Measurements from ENCODE around the gene TTLL5.
"Not testable (repeated sequence)": the region's sequence is repeated elsewhere in the genome, so short reads cannot be mapped to it uniquely, and the experiment has no call there.

The TTLL5 gene

DNA sequence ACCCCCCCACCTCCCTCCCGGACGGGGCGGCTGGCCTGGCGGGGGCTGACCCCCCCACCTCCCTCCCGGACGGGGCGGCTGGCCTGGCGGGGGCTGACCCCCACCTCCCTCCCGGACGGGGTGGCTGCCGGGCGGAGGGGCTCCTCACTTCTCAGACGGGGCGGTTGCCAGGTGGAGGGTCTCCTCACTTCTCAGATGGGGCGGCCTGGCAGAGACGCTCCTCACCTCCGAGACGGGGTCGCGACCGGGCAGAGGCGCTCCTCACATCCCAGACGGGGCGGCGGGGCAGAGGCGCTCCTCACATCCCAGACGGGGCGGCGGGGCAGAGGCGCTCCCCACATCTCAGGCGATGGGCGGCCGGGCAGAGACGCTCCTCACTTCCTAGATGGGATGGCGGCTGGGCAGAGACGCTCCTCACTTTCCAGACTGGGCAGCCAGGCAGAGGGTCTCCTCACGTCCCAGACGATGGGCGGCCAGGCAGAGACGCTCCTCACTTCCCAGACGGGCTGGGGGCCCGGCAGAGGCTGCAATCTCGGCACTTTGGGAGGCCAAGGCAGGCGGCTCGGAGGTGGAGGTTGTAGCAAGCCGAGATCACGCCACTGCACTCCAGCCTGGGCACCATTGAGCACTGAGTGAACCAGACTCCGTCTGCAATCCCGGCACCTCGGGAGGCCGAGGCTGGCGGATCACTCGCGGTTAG is 264.2 kb downstream of the TTLL5 start:
- not testable (repeated sequence) for DNase-seq

DNA sequence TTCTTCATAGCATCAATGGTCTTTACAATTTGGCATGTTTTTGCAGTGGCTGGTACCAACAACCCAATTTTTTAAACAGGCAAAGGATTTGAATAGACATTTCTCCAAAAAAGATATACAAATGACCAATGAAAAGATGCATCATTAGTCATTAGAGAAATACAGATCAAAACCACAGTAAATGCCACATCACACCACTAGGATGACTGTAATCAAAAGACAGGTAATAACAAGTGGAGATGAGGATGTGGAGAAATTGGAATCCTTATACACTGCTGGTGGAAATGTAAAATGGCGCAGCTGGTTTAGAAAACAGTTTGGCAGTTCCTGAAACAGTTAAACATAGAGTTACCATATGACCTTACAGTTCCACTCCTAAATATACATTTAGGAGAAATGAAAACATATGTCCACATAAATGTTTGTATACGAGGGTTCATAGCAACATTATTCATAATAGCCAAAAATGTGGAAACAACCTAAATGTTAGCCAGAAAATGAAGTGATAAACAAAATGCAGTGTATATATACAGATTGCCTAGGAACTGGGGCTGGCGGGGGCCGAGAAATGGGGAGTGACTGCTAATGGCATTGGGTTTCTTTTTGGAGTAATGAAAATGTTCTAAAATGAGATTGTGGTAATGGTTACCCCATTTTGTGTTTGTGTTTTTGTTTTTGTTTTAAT is 265.5 kb downstream of the TTLL5 start:
- DNase-seq, result no peak

DNA sequence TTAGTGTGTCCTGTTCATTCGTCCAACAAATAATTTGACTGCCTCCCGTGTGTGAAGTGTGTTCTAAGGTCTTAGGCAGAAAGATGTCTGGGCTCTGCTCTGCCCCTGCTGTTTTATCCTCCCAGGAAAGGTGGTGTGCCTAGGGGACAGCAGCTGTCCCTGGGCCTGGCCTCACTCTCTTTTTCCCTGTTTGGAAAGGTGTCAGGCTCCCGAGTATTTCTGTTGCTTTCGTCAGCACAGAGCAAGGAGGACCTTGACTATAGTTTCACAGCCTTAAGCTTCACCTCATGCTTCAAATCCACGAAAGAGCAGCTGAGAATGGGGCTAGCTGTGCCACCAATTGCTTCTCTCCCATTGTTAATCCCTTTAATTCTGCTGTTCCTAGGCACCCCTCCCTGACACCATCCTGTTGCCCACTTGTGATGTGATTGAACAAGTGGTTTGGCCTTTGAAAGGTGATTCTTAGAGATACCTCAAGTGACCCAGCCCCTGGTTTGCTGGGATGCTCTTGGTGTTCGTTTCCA is 266.6 kb downstream of the TTLL5 start:
- no peak for DNase-seq

DNA sequence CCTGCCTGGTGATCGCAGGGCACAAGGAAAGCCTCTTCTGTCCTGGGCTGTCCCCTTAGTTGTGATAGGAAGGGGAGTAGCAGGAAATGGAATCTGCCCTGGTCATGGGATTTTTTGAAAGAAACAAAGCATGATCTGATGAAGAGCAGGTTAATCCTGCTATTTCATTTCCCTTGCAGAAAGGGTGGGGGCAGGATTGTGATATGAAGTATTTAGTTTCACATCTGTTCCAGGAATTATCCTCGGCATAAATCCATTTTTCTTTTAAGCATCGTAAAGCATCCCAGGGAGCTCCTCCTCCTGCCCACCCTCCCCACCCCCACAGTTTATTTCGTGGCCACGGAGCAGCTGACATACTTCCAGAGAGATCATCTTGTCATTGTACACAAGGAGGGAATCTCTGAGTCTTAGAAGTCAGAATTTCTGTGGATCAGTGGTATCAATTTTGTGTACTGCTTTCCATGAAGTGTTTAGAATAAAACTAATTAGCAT is 267.7 kb downstream of the TTLL5 start:
- no peak for DNase-seq

DNA sequence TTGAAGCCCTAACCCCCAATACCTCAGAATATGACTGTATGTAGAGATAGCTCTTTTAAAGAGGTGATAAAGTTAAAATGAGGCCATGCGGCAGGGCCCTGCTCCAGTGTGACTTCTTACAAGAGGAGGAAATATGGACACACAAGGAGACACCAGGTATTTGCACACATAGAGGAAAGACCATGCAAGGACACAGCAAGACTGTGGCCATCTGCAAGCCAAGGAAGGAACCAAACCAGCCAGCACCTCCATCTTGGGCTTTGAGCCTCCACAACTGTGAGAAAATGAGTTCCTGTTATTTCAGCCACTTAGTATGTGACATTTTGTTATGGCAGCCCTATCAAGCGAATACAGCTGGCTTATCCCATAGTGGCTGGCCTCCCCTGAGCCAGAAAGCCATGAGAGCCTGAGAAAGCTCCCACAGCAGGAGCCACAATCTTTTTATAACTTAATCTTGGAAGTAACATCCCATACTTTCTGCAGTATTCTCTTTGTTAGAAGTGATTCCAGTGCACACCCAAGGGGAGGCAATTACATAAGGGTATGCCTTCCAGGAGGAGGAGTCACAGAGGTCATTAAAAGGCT is 272.8 kb downstream of the TTLL5 start:
- DNase-seq, result no peak

DNA sequence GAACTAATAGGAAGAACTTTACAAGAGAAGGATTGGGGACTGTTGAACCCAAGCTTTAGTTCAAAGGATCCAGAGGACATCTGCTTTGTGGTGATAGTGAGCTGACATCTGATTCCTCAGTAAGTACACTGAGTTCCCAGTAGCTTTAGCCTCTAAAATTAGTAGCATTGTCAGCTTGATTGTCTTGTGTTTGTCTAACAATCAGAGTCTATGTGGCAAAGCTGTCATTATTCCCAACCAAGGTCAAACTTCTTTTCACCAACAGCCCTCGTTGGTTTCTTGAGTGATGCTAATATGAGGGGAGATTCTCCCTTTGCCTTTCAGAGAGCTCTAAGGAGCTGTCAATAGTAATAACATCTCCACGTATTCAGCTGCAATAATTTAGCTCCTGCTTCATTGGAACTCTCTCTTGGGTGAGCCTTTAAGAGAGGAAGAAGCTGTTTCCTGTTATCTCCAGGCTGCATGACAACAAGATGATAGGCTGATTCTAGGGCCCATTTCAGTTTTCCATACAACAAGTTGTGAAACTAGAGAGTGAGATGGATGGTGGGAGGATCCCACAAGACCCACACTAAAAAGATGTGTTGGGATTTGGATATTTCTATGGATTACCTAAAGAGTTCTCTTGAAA is 274.1 kb downstream of the TTLL5 start:
- no peak for DNase-seq

DNA sequence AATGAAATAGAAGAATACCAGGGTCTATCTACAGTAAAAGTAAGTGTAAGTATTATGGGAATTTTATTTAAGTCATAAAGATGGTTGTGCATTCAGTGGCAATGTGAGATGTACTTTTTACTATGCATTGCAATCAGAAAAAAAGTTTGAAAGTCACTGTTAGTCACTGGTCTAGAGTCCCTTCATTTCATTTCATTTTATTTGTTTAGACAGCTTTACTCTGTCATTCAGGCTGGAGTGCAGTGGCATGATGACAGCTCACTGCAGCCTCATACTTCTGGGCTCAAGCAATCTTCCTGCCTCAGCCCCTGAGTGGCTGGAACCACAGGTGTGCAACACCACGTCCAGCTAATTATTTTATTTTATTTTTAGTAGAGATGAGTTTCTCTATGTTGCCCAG is 278.2 kb downstream of the TTLL5 start:
- no peak for DNase-seq

DNA sequence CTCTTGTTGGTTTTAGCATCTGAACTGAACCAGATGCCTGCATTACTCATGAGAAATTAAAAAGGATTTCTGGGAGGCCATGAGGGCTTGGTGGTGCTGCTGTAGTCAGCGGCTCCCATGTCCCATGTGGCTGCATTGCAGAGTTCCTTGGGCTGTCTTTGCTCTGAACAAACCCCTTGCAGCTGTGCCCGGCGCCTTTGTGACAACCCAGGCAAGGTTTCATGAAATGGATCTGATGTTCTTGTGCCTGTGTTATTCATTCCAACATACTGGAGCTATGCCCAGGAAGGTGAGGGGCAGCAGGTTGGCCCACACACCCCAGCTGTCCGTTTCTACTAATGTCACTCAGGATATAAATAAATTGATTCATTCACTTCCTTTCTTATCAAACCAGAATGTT is 280.0 kb downstream of the TTLL5 start:
- DNase-seq, result no peak

DNA sequence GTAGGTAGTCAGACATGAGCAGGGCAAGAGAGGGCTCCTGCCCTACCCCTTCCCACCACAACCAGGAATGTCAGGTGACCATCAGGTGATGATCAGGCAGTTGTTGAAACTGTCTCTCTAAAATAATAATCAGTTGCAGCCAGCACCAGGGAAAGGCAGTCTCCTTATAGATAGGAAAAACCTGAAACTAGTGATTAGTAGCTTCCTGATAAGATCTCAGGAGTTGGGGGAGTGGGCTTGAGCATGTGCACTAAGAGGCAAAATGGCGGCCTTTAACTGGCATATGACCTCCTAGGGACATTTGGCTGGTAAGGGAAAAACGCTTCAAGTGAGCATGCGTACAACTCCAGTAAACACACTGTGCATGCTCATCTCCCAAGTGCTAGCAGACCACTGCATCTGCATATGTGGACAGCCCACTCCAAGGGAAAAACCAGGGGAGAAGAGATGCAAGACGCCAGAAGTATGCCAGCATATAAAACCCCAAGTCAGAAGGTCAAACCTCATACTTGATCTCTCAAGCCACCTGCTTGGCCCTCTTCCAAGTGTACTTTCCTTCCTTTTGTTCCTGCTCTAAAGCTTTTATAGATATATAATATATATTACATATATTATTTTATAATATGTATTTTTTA is 283.7 kb downstream of the TTLL5 start:
- no peak for DNase-seq

DNA sequence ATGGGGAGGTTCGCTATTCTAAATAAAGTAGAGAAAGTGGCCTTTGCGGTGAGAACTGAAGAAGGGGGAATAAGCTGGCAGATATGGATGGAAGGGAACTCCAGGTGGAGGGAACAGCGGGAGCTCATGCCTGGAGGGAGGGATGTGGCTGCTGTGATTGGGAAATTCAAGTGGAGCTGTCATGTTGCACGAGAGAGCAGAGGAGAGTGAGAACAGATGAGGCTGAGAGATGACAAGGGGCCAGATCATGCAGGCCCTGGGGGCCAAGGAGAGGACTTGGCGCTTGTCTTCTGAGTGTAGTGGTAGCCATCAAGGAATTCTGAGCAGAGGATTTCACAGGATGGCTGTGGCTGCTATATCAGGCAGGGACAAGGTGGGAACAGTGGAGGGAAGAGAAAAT is 285.7 kb downstream of the TTLL5 start:
- no peak for DNase-seq

DNA sequence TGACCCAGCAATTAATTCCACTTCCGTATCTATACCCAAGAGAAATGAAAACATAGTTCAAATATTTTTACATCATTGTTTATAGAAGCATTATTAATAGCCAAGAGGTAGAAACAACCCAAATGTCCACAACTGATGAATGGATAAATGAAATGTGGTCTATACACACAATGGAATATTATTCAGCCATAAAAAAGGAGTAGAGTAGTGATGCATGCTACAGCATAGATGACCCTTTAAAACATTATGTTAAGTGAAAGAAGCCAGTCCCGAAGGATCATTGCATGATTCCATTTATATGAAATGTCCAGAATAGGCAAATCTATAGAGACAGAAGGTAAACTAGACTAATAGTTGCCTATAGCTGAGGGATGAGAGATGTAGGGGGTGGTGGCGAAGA is 291.4 kb downstream of the TTLL5 start:
- no peak for DNase-seq

DNA sequence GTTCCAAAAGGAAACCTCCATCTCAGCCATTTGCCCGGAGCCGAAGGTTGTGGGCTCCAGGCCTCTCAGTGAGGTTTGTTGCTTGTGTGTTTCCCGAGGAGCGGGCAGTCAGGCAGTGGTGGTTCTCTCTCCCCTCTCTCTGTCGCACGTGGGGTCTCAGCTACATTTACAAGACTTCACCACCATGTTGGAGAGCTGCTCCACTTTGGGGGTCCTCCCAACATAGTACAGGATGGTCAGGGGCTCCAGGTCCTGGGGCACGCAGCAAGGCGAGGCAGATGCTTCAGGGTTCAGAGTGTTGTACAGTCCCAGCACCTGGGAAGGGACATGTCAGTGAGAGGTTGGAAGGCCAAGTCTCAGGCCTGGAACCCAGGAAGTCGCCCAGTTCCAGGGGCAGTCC is 298.0 kb downstream of the TTLL5 start:
- no peak for DNase-seq

DNA sequence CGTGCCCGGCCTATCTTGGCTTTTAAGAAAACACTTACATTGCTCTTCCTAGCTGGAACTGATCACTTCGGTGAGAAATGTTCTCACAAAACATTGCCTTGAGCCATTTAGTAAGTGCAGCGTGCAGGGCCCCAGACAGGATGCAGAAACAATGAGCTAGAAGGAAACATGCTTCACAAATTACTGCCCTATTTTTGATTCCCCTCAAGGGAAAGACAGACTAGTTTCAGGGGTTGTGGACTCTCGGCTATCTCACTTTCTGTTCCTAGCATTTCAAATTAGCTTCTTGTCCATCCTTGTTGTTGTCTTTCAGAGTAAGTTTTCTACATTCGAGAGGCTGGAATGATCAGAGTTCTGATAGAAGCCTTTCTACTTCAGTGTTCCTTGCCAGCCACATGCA is 299.2 kb downstream of the TTLL5 start:
- no peak for DNase-seq

DNA sequence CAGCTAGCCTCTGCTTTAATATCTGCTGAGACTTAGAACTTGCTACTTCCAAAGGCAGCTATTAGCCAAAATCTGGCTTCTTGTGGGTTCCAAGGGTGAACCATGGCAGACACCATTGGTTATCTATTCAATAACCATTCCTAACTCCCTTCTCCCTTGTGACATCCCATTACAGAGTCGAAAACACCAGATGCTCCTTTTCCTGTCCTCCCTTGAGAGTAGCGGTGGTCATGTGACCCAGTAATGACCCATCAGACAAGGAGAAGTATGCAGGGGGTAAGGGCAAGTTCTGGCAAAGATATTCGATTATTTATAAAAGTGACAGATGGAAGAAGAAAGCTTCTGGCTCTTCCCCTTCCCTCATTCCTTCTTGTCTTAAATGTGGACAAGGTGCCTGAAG is 300.6 kb downstream of the TTLL5 start:
- DNase-seq, result no peak

DNA sequence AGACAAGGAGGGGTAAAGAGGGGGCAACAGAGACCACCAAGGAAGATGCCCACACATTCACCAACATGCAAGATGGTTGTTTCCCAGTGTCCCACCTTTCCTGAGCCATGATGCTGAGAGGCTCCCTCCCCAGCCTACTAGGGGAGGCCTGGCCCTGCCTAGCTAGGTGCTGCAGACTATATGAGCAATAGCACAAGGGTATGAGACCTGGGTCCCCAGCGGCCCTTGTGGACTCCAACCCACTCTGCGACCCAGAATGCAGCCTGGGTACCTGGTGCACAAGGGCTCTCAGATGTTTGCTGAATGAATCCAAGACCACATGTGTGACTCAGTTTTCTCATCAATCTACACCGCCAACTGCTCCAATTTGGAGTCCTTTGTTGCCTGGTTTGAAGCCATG is 306.8 kb downstream of the TTLL5 start:
- DNase-seq, result no peak

DNA sequence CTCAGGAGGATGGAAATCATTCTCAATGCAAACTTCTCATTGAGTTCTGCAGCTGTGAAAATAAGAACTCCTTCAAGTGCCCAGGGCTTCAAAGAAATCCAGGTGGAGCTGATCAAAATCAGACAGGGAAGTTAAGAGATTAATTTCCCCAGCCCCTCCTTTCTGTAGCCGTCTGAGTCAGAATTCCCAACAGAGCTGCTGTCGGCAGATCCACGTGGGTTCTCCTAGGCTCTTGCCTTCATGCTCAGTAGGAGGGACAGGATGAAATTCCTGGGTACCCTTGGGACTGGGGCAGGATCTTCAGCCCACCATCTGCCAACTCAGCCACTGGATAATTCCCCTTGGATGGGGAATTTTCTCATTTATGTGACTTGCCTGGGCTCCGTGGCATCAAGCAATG is 307.4 kb downstream of the TTLL5 start:
- no peak for DNase-seq

DNA sequence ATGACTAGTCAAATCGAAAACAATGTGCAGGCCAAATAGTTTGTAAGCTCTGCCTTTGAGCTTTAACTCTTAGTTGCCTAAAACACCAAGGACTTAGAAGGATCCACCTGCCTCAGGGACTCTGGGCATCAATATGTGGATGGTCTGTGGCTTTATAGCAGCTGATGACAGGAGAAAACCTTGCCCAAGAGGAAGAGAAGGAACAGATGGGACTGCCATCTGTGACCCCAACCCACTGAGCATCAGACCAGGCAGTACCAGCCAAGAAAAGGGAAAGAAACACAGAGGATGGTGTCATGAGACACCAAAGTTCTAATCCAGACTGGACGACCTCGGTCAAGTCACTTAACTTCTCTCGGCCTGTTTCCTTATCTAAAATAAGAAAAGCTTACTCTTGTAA is 308.1 kb downstream of the TTLL5 start:
- no peak for DNase-seq

DNA sequence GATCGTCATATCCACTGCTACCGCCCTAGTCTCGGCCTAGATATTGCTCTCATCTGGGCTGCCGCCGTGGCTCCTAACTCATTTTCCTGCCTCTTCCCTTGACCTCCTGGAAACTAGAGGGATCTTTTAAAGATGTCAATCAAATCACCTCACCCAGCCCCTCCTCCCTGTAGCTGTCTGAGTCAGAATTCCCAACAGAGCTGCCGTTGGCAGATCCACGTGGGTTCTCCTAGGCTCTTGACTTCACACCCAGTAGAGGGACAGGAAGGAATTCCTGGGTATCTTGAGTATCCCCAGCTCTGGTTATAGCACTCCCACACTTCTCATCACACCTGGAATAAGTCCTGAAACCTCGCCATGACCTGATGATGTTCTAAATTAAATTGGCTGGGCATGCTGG is 308.8 kb downstream of the TTLL5 start:
- DNase-seq, result no peak

DNA sequence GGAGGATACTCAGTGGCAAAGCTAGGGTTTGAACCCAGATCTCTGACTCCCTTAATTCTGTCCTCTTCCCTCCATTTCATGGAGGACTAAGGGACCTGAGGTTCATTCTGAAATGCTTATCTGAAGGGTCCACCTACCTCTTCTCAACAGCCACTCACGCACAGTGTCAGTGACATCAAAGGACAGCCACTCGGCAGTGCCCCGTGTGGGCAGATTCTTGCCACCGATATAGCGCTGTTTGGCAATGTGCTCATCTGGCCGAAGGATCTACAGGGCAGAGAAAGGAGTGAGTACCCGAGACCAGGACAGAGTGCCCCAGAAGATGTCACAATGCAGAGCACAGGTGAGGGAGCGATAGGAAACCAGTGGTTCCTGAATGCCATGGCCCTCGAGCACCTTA is 309.9 kb downstream of the TTLL5 start:
- no peak for DNase-seq

DNA sequence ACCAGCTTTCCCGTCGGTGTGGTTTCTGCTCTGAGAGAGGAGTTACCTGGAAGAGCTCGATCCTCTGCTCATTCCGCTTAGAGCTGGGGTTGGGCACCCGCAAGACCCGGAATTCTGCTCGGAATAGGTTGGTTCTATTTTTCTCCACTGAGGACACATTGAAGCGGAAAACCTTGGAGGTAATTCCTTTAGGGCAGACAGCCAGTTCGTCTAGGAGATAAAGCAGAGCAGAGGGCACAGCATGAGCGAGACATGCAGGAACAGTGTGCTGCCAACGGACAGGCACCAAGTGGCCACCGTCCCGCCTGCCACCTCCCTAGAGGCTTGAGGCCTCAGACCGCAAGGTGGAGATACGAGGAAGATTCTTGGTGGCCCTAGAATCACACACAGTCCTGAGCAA is 310.5 kb downstream of the TTLL5 start:
- DNase-seq, result no peak

DNA sequence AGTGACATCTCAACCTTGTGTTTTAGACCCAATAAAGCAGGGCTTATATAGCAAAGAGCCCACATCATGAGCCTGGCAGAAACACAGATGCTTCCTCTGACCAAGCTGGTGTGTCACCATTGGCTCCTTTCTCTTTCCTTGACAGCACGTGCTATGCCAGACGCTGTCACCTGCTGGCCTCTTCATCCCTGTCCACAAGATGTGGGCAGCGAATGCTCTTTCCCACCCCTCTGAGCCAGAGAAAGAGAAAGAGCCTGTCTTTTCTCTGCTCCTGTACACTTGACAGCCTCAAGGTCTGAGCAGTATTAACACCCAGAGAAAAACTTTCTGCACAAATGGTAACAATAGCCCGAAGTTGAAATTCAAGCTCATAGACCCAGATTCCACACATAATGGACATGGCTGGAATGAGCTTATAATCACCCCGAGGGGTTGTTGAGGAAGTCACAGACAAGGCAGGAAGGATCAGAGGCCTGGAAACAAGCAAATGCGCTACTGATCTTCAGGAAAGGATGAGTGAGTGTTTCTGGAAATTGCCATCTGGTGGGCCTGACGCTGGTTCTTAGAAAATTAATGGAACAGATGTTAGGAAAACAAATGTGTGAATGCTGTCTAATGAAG is 311.9 kb downstream of the TTLL5 start:
- no peak for DNase-seq

DNA sequence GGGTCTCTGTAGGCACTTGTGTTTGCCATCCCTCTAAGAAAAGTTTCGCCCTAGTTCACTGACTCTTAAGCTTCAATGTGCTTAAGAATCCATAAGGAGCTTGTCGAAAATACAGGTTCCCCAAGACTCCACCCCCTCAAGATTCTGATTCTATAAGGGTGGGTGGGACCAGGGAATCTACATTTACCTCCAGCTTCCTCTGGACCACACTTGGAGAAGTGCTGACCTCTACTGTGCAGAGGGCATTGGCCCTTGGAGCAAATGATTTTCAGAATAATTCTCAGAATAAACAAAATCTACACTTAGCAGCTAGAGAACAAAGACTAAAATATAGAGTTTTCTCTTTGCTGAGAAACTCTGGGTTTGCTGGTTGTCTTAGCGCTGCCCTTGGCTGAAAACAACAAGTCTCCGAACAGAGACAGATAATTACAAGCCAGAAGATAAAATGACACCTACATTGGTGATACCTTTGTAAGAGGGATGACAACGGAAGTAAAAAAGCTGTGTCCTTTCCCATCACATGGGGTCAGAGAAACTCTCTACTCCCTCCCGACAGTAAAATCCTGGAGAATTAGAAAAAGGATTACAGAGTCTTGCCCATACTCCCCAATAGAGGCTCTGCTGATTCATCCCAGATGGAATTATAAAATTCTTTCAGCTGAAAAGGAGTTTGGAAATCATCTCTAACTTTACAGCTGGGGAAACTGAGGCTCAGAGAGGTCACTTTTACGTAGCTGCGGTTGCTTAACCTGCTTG is 316.0 kb downstream of the TTLL5 start:
- DNase-seq, result no peak

Measured in NCI-H1048 (cell line).